GM15510 (cell line): ENCODE results near the gene ZNF154.
A peak's percentile ranks its signal among the peaks of the same experiment; 100 is the strongest.

Experiments
- POLR2A ChIP-seq: IDR thresholded peaks from 3 replicates; pipeline ENCODE4 v1.6.1; 2011; ENCODE audit warnings: borderline replicate concordance; ENCODE audit not compliant: insufficient read length; ENCODE audit errors: extremely low read depth

The ZNF154 gene

GRCh38 chr19:57708641-57709361, at the start of gene ZNF154:
Gene ZNF154, minus strand, starts transcription at chr19:57709204. Its CDS starts 233 bp downstream, at chr19:57708971.
- TF ChIP-seq POLR2A = no peak

- no peak for TF ChIP-seq POLR2A
These were observed 48.9 kb upstream of the ZNF154 start for GRCh38 chr19:57757941-57758340.

DNA sequence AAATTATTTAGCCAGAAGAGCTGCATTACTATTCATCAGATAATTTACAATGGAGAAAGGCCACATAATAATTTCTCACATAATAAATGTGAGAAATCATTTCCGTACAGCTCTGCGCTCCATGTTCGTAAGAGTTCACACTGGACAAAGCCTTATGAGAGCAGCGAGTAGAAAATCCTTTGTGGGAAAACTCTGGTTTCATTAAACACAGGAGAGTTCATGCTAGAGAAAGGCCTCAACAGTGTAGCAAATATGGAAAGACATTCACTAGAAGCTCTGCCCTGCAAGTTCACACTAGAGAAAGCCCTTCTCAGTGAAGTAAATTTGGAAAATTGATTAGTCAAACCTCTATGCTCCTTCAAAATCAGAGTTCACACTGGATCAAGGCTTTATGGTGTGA, 46.0 kb upstream of the ZNF154 start:
- TF ChIP-seq POLR2A = no peak

- TF ChIP-seq POLR2A = no peak
These were observed 45.2 kb upstream of the ZNF154 start for GRCh38 chr19:57754091-57754673.

- TF ChIP-seq POLR2A = no peak
These were observed 39.0 kb upstream of the ZNF154 start for GRCh38 chr19:57748029-57748428.

DNA sequence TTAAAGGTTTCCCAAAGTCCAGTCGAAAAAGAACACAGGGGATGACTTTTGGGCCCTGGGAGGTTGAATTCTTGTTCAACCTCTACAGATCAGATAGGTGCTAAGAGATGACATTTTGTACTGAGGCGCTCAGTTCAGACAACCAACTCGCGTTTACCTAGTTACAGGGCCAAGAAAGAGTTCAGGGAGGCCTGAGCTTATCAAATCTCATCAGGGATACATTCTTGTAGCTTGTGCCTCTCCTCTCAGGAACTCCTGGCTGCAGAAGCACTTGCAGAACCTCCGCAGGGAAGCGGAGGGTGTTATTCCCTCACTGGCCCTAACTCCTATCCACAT, 38.4 kb upstream of the ZNF154 start:
- no peak for TF ChIP-seq POLR2A

- TF ChIP-seq POLR2A = peak; percentile 67
These were observed 37.8 kb upstream of the ZNF154 start, which contains the start of gene ZNF776 for GRCh38 chr19:57746580-57747471. Gene ZNF776, plus strand, starts transcription at chr19:57746815. Its CDS starts 244 bp downstream, at chr19:57747059.

GRCh38 chr19:57720878-57721277, 11.9 kb upstream of the ZNF154 start:
- TF ChIP-seq POLR2A = no peak

- TF ChIP-seq POLR2A = no peak
These were observed 11.0 kb upstream of the ZNF154 start for GRCh38 chr19:57719901-57720519.

- TF ChIP-seq POLR2A = no peak
These were observed 10.4 kb upstream of the ZNF154 start for GRCh38 chr19:57719424-57719823.

- no peak for TF ChIP-seq POLR2A
These were observed 3.2 kb upstream of the ZNF154 start for GRCh38 chr19:57712222-57712621.

GRCh38 chr19:57709616-57710015, 612 bp upstream of the ZNF154 start:
- TF ChIP-seq POLR2A = no peak

- TF ChIP-seq POLR2A = no peak
These were observed 2.7 kb downstream of the ZNF154 start for GRCh38 chr19:57706346-57706745.

- TF ChIP-seq POLR2A = no peak
These were observed 7.4 kb downstream of the ZNF154 start for GRCh38 chr19:57701625-57702024.

DNA sequence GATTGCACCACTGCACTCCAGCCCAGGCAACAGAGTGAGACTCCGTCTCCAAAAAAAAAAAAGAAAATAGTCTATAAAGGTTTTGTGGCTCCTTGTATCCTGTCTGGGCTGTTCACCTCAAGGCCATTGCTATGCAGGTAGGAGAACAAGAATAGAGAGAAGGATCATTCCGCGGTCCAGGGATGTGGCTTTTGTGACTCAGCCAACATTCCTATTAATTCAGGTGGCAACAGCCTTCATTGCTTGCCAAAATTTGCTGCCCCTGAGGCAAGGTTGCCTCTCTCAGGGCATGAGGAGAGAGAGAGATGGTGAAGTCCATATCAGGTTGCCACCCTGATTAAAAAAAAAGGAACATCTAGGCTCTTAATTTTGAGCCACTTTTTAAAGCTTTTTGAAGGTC, 19.3 kb downstream of the ZNF154 start:
- TF ChIP-seq POLR2A = no peak
